ENCODE results near the gene NLRC3.

Gene NLRC3

GRCh38 chr16:3553138-3553923, 23.9 kb downstream of the NLRC3 start:
- peak overlapping the region; percentile 73 for H3K27ac ChIP-seq
- no peak for TF ChIP-seq CTCF (conservative IDR thresholded peaks at IDR 0.05)

GRCh38 chr16:3550851-3551847, 26.1 kb downstream of the NLRC3 start:
- H3K27ac ChIP-seq: no peak overlapping the region
- TF ChIP-seq CTCF (conservative IDR thresholded peaks at IDR 0.05): no peak

GRCh38 chr16:3549906-3550305, 27.3 kb downstream of the NLRC3 start:
- no peak overlapping the region for H3K27ac ChIP-seq
- TF ChIP-seq CTCF (conservative IDR thresholded peaks at IDR 0.05): no peak

- H3K27ac ChIP-seq: no peak overlapping the region
- TF ChIP-seq CTCF (conservative IDR thresholded peaks at IDR 0.05): no peak
Measured at GRCh38 chr16:3548859-3549258, 28.3 kb downstream of the NLRC3 start.

GRCh38 chr16:3548445-3548844, 28.8 kb downstream of the NLRC3 start:
- H3K27ac ChIP-seq: no peak overlapping the region
- TF ChIP-seq CTCF (conservative IDR thresholded peaks at IDR 0.05): no peak

- no peak overlapping the region for H3K27ac ChIP-seq
- TF ChIP-seq CTCF (conservative IDR thresholded peaks at IDR 0.05): no peak
Measured at GRCh38 chr16:3546986-3547682, 30.1 kb downstream of the NLRC3 start.
